Suprapubic skin (tissue), 4 donors: ENCODE measurements around the gene STX1A. TPM values are rescaled to one million over a fixed set of nuclear protein-coding genes. Genes with fewer than 3 reads are reported as not detected.

Experiments
- DNase-seq, 2 donors: peaks; one replicate each; pipeline ENCODE4 v3.0.0-alpha.2; 2019; ENCODE audit warnings: low spot score in 2 of 2
- H3K27ac ChIP-seq: fragments of 200-600 bp; sonication (generic); one replicate; pipeline ENCODE4 v1.5.1; 2019
- H3K27me3 ChIP-seq: fragments of 200-600 bp; sonication (generic); one replicate; pipeline ENCODE4 v1.5.1; 2019
- H3K36me3 ChIP-seq: fragments of 200-600 bp; sonication (generic); one replicate; pipeline ENCODE4 v1.5.1; 2019
- H3K4me1 ChIP-seq: fragments of 200-600 bp; sonication (generic); one replicate; pipeline ENCODE4 v1.5.1; 2019
- H3K4me3 ChIP-seq: fragments of 200-600 bp; sonication (generic); one replicate; pipeline ENCODE4 v1.5.1; 2019; ENCODE audit warnings: mild to moderate bottlenecking
- H3K9me3 ChIP-seq: fragments of 200-600 bp; sonication (generic); one replicate; pipeline ENCODE4 v1.5.1; 2019
- EP300 ChIP-seq: sonication (generic); formaldehyde crosslinking; IDR thresholded peaks from one replicate; pipeline ENCODE4 v1.6.1; 2017; ENCODE audit warnings: antibody characterized with exemption
- POLR2A ChIP-seq, 2 donors: fragments of 450-650 bp; IDR thresholded peaks; one replicate each; pipeline ENCODE4 v1.6.1; 2017; ENCODE audit warnings: antibody characterized with exemption in 2 of 2, mild to moderate bottlenecking in 2 of 2, moderate library complexity in 2 of 2
- POLR2AphosphoS5 ChIP-seq, 3 donors: sonication (generic); formaldehyde crosslinking; IDR thresholded peaks; one replicate each; pipeline ENCODE4 v1.6.1; 2017; ENCODE audit warnings: antibody characterized with exemption in 3 of 3
- WGBS: methylation state at CpG from one replicate; pipeline ENCODE4 v1.1.5; 2018; 5-methylcytosine and 5-hydroxymethylcytosine counted together
- total RNA-seq, 4 donors: library from RNA; depleted of rRNA; stranded (reverse); fragments of >200 nt; gene quantifications; one replicate each; pipeline ENCODE4 v1.1.0, GENCODE V29; 2016
- TF ChIP-seq, protein P1 (sequence below), 2 donors: fragments of 200-600 bp in 1 of 2; fragments of 450-650 bp in 1 of 2; sonication (generic) in 1 of 2; IDR thresholded peaks; one replicate each; pipeline ENCODE4 v1.5.1; 2016 to 2019; ENCODE audit warnings: antibody characterized with exemption in 2 of 2, mild to moderate bottlenecking in 1 of 2, moderate library complexity in 1 of 2

Gene STX1A
- total RNA-seq: 1 to 10 TPM; 3.3 to 6.0 (median 4.3) TPM

DNA sequence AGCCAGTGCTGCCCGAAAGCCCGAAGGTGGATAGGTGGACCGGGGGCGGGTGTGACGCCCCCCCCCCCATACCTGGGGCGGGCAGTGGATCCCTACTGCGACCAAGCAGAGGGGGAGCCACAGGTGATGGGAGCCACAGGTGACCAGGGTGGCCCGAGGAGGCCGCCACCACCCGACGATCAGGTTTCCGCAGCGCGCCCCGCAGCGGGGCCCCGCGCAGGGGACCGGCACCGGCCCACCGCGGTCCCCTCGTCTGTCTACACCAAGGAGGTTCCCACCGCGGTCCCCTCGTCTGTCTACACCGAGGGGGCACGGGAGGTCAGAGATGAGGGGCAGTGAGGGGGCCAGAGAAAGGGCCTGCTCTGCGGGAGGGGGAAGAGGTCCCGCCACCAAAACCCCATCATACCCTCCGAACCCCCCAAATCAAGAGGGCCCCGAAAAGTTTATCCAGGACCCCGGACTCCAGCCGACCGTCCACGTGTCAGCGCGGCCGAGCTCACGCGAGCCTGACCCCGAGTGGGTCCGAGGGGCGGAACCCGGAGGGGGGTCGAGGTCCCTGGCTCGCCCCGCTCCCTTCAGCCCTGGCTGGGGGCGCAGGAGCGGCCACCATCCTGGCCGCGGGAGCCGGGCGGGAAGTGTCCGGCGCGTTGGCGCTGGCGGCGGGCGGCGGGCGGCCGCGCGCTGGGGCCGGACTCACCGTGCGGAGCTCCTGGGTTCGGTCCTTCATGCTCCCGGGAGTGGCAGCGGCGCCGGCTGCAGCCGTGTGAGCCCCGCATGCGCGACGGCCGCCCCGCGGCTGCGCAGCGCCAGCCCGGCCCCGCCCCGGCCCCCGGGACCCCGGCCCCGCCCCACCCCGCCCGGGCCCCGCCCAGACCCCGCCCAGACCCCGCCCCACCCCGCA, at the start of gene STX1A:
TSS of gene STX1A (minus strand) at position 765 of the 901 bp plus-strand sequence. CDS start at position 727, 38 bp downstream.
- TF ChIP-seq POLR2AphosphoS5 (IDR thresholded peaks at IDR 0.05): no peak
- TF ChIP-seq POLR2A (IDR thresholded peaks at IDR 0.05): no peak
- TF ChIP-seq, protein P1, sequence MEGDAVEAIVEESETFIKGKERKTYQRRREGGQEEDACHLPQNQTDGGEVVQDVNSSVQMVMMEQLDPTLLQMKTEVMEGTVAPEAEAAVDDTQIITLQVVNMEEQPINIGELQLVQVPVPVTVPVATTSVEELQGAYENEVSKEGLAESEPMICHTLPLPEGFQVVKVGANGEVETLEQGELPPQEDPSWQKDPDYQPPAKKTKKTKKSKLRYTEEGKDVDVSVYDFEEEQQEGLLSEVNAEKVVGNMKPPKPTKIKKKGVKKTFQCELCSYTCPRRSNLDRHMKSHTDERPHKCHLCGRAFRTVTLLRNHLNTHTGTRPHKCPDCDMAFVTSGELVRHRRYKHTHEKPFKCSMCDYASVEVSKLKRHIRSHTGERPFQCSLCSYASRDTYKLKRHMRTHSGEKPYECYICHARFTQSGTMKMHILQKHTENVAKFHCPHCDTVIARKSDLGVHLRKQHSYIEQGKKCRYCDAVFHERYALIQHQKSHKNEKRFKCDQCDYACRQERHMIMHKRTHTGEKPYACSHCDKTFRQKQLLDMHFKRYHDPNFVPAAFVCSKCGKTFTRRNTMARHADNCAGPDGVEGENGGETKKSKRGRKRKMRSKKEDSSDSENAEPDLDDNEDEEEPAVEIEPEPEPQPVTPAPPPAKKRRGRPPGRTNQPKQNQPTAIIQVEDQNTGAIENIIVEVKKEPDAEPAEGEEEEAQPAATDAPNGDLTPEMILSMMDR (IDR thresholded peaks at IDR 0.05): no peak
- TF ChIP-seq EP300: no peak
- Histone ChIP-seq H3K27me3 (no peaks in the 10 kb centered on the region), H3K9me3 (no peaks in the 10 kb centered on the region), H3K27ac (no peak within 1 kb of the TSS), H3K4me1 (peaks cover 31% of the 10 kb centered on the region), H3K36me3 (no peaks in the 10 kb centered on the region), H3K4me3 (peak within 1 kb of the TSS; percentile 88)
- no peak for DNase-seq
- under 1% methylated on average over 51 of the region's 96 CpGs for WGBS

DNA sequence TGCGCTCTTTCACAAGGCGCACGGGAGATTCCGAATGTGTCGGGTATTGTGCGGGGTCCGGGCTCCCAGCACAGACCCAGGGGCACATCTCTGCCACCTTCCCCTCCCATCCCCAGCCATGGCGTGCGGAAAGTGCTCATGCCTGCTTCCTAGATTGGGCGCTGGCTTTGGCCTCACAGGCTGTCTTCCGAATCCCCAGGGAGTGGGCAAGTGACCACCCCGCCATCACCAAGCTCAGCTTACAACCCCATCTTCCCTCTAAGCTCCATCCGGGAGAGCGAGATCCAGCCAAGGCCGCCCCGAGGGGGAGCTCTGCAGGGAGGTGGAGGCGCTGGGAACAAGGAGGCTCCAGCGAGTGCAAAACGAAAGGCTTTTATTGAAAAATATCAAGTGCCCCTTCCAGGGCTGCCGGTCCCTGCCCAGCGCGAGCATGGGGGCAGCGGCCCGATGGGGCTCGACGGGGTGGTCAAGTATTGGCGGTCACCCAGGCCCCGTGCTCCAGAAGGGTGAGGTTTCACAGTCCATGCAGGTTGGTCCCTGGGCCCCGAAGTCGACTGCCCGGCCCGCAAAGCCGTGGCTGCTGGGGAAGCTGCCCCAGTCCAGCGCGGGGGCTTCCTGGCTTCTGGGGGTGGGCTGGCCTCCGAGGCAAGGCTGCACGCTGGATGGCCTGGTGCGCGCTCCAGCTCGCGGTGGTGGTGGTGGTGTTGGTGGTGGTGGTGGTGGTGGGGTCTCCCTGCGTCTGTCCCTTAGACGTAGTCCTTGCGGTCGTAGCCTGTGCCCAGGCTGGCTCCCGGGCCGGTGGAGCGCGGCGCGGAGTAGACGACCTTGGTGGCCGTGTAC, 49.4 kb upstream of the STX1A start:
- no peak for DNase-seq
- Histone ChIP-seq H3K4me3 (peak overlapping the region; percentile 43), H3K9me3 (no peaks in the 10 kb centered on the region), H3K4me1 (peaks cover 21% of the 10 kb centered on the region), H3K36me3 (no peaks in the 10 kb centered on the region), H3K27me3 (peaks cover 53% of the 10 kb centered on the region), H3K27ac (peak overlapping the region; percentile 19)
- 31% methylated on average over 23 of the region's 53 CpGs for WGBS
- TF ChIP-seq POLR2AphosphoS5 (IDR thresholded peaks at IDR 0.05) (no peak), EP300 (no peak), POLR2A (IDR thresholded peaks at IDR 0.05) (no peak)
- TF ChIP-seq, protein P1 (IDR thresholded peaks at IDR 0.05): no peak

DNA sequence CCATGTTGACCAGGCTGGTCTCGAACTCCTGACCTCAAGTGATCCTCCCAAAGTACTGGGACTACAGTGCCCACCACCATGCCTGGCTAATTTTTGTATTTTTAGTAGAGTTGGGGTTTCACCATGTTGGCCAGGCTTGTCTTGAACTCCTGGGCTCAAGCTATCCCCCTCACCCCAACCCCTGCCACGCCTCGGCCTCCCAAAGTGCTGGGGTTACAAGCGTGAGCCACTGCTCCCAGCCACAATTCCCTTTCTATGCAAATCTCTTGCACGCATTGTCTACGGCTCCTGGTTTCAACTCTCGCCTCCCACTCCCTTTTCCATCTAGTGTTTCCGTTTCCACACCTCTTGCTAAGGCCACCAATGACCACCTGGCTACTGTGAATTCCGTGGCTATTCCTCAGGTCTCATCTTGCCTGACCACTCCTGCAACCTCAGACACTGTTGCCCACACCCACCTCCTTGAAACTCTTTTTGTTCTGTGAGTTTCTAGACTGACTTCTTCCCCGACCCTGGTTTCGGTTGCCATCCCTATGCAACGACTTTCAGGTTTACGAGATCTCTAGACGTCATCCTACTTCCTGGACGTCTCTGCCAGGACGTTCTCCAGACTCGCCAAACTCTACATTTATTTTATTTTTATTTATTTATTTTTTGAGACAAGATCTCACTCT, 47.2 kb upstream of the STX1A start:
- DNase-seq: no peak
- Histone ChIP-seq H3K4me3 (no peak overlapping the region), H3K27ac (no peak overlapping the region), H3K36me3 (no peaks in the 10 kb centered on the region), H3K27me3 (peaks cover 47% of the 10 kb centered on the region), H3K4me1 (peaks cover 21% of the 10 kb centered on the region), H3K9me3 (no peaks in the 10 kb centered on the region)
- TF ChIP-seq POLR2A (IDR thresholded peaks at IDR 0.05) (no peak), EP300 (no peak), POLR2AphosphoS5 (IDR thresholded peaks at IDR 0.05) (no peak)
- TF ChIP-seq, protein P1 (IDR thresholded peaks at IDR 0.05): no peak
- WGBS: 77% methylated on average over 17 of the region's 17 CpGs

DNA sequence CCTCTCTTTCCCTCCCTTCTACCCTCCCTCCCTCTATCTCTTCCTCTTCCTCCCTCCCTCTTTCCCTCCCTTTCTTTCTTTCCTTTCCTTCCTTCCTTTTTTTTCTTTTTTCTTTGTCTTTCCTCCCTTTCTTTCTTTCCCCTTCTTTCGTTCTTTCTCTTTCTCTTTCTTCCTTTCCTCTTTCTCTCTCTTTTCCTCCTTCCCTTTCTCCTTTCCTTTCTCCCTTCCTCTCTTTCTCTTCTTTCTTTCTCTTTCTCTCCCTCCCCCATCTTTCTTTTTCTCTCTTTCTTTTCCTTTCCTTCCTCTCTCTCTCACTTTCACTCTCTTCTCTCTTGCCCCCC, 43.2 kb upstream of the STX1A start:
- TF ChIP-seq EP300 (no peak), POLR2A (IDR thresholded peaks at IDR 0.05) (no peak), POLR2AphosphoS5 (IDR thresholded peaks at IDR 0.05) (no peak)
- TF ChIP-seq, protein P1 (IDR thresholded peaks at IDR 0.05): no peak
- Histone ChIP-seq H3K9me3 (no peaks in the 10 kb centered on the region), H3K36me3 (no peaks in the 10 kb centered on the region), H3K4me1 (no peaks in the 10 kb centered on the region), H3K27ac (no peak overlapping the region), H3K4me3 (no peak overlapping the region), H3K27me3 (peaks cover 6% of the 10 kb centered on the region)
- 76% methylated on average over 1 of the region's 1 CpG for WGBS
- DNase-seq: no peak
